ENCODE results near the gene COPS8.

Gene COPS8

DNA sequence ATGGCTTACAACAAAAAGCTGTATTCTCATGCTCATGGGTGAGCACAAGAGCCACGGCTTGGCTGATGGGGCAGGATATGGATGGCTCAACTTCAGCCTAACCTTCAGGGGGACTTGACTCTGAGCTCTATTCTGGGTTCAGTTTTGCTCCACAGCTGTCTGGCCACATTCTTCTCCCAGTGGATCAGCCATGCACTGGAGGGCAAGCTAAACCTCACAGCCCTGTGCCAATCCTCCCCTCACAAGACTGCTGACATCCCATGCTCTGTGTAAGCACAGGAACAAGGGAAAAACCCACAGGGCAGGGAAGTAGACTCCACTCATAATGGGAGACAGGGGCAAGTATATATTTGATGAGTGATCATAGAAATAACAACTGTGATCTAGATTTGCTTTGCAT is 35.6 kb downstream of the COPS8 start:
- no peaks in the 10 kb centered on the region for H4K20me1 ChIP-seq (ENCODE audit: insufficient read depth, low read length)
- no peak overlapping the region for H3K4me2 ChIP-seq (ENCODE audit: low read length)
- H3K4me3 ChIP-seq (ENCODE audit: low read depth, low read length, poor library complexity, severe bottlenecking) = no peak overlapping the region
- no peaks in the 10 kb centered on the region for H3K36me3 ChIP-seq (ENCODE audit: insufficient read depth, low read length)
- TF ChIP-seq, protein P1, sequence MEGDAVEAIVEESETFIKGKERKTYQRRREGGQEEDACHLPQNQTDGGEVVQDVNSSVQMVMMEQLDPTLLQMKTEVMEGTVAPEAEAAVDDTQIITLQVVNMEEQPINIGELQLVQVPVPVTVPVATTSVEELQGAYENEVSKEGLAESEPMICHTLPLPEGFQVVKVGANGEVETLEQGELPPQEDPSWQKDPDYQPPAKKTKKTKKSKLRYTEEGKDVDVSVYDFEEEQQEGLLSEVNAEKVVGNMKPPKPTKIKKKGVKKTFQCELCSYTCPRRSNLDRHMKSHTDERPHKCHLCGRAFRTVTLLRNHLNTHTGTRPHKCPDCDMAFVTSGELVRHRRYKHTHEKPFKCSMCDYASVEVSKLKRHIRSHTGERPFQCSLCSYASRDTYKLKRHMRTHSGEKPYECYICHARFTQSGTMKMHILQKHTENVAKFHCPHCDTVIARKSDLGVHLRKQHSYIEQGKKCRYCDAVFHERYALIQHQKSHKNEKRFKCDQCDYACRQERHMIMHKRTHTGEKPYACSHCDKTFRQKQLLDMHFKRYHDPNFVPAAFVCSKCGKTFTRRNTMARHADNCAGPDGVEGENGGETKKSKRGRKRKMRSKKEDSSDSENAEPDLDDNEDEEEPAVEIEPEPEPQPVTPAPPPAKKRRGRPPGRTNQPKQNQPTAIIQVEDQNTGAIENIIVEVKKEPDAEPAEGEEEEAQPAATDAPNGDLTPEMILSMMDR (IDR thresholded peaks at IDR 0.05; ENCODE audit: low read length) = no peak
- TF ChIP-seq EZH2 (IDR thresholded peaks at IDR 0.05; ENCODE audit: borderline replicate concordance, low read length) = no peak
- no peaks in the 10 kb centered on the region for H3F3A ChIP-seq (ENCODE audit: insufficient read depth, low read length)
- H3K27me3 ChIP-seq (ENCODE audit: insufficient read depth, low read length) = no peaks in the 10 kb centered on the region
- no peaks in the 10 kb centered on the region for H3K4me1 ChIP-seq (ENCODE audit: insufficient read depth, low read length, severe bottlenecking)
- no peaks in the 10 kb centered on the region for H3K9me2 ChIP-seq (ENCODE audit: low read depth, low read length)
- H3K27ac ChIP-seq (ENCODE audit: low read depth, low read length, poor library complexity, severe bottlenecking) = no peak overlapping the region
- H3K9me3 ChIP-seq (ENCODE audit: low read length) = no peaks in the 10 kb centered on the region
- H3K9ac ChIP-seq (ENCODE audit: low read length) = no peak overlapping the region
- H3K79me2 ChIP-seq (ENCODE audit: insufficient read depth, low read length) = no peaks in the 10 kb centered on the region
- no peak overlapping the region for H2AFZ ChIP-seq (ENCODE audit: low read length)

DNA sequence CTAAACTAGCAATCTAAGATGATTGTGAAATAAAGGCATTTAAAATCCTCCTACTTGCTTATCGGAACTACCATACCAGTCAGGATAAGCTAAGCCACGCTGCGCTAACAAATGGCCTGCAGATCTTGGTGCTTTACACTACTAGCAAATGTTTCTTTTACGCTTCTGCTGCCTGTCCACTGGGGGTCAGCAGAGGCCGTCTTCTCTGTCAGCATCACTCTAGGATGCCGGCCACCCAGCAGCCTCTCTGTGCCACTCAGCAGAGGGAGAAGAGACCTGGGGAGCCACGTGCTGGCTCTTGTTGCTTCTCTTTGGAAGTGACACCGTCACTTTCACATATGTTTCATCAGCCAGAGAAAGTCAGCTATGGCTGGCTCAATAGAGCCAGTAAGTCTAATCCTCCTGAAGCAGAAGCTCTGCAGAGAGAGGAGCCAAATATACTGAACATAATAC is 36.6 kb downstream of the COPS8 start:
- Histone ChIP-seq H3K9me2 (ENCODE audit: low read depth, low read length) (no peaks in the 10 kb centered on the region), H4K20me1 (ENCODE audit: insufficient read depth, low read length) (no peaks in the 10 kb centered on the region), H3K36me3 (ENCODE audit: insufficient read depth, low read length) (no peaks in the 10 kb centered on the region), H3F3A (ENCODE audit: insufficient read depth, low read length) (no peaks in the 10 kb centered on the region), H2AFZ (ENCODE audit: low read length) (no peak overlapping the region), H3K27me3 (ENCODE audit: insufficient read depth, low read length) (no peaks in the 10 kb centered on the region), H3K4me2 (ENCODE audit: low read length) (no peak overlapping the region), H3K9ac (ENCODE audit: low read length) (no peak overlapping the region), H3K27ac (ENCODE audit: low read depth, low read length, poor library complexity, severe bottlenecking) (no peak overlapping the region), H3K4me1 (ENCODE audit: insufficient read depth, low read length, severe bottlenecking) (no peaks in the 10 kb centered on the region), H3K4me3 (ENCODE audit: low read depth, low read length, poor library complexity, severe bottlenecking) (no peak overlapping the region), H3K79me2 (ENCODE audit: insufficient read depth, low read length) (no peaks in the 10 kb centered on the region), H3K9me3 (ENCODE audit: low read length) (no peaks in the 10 kb centered on the region)
- TF ChIP-seq, protein P1 (IDR thresholded peaks at IDR 0.05; ENCODE audit: low read length) = peak; percentile 42
- TF ChIP-seq EZH2 (IDR thresholded peaks at IDR 0.05; ENCODE audit: borderline replicate concordance, low read length) = no peak

DNA sequence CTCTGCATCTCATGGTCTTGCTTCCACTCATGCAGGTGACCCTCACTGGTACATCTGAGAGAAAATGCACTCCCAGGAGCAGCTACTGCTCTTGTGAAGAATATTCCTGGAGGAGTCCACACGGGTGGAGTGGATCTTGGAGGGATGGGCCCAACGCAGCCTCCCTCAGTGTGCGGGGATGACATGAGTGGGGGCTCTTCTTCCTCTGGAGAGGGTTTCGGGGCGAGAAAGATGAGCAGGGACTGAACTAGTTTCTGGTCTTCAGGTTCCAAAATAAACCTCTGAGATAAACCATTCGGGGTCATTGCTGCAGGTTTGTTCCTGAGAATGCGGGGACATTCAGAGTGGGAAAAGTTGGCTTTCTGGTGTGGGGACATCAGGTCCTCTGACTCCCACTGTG is 39.1 kb downstream of the COPS8 start:
- H4K20me1 ChIP-seq (ENCODE audit: insufficient read depth, low read length) = no peaks in the 10 kb centered on the region

More for the DNA sequence above, 39.1 kb downstream of the COPS8 start:
- H3K79me2 ChIP-seq (ENCODE audit: insufficient read depth, low read length) = no peaks in the 10 kb centered on the region
- TF ChIP-seq, protein P1 (IDR thresholded peaks at IDR 0.05; ENCODE audit: low read length) = no peak
- no peak for TF ChIP-seq EZH2 (IDR thresholded peaks at IDR 0.05; ENCODE audit: borderline replicate concordance, low read length)
- H3K27ac ChIP-seq (ENCODE audit: low read depth, low read length, poor library complexity, severe bottlenecking) = no peak overlapping the region
- no peaks in the 10 kb centered on the region for H3K36me3 ChIP-seq (ENCODE audit: insufficient read depth, low read length)
- no peaks in the 10 kb centered on the region for H3K4me1 ChIP-seq (ENCODE audit: insufficient read depth, low read length, severe bottlenecking)
- no peak overlapping the region for H2AFZ ChIP-seq (ENCODE audit: low read length)
- H3K9ac ChIP-seq (ENCODE audit: low read length) = no peak overlapping the region
- H3K4me2 ChIP-seq (ENCODE audit: low read length) = no peak overlapping the region
- H3K9me2 ChIP-seq (ENCODE audit: low read depth, low read length) = no peaks in the 10 kb centered on the region
- no peak overlapping the region for H3K4me3 ChIP-seq (ENCODE audit: low read depth, low read length, poor library complexity, severe bottlenecking)
- no peaks in the 10 kb centered on the region for H3F3A ChIP-seq (ENCODE audit: insufficient read depth, low read length)
- no peaks in the 10 kb centered on the region for H3K27me3 ChIP-seq (ENCODE audit: insufficient read depth, low read length)
- H3K9me3 ChIP-seq (ENCODE audit: low read length) = no peaks in the 10 kb centered on the region
